ENCODE measurements around the gene HDAC7. TPM values are rescaled to one million over a fixed set of nuclear protein-coding genes. Genes with fewer than 3 reads are reported as not detected.

The HDAC7 gene
- total and polyA plus RNA-seq, 2 of the 13 experiments (the other 11 are each of a cell fraction or from before 2014, with no cell fraction given), result 4.6 to 10.8 TPM

DNA sequence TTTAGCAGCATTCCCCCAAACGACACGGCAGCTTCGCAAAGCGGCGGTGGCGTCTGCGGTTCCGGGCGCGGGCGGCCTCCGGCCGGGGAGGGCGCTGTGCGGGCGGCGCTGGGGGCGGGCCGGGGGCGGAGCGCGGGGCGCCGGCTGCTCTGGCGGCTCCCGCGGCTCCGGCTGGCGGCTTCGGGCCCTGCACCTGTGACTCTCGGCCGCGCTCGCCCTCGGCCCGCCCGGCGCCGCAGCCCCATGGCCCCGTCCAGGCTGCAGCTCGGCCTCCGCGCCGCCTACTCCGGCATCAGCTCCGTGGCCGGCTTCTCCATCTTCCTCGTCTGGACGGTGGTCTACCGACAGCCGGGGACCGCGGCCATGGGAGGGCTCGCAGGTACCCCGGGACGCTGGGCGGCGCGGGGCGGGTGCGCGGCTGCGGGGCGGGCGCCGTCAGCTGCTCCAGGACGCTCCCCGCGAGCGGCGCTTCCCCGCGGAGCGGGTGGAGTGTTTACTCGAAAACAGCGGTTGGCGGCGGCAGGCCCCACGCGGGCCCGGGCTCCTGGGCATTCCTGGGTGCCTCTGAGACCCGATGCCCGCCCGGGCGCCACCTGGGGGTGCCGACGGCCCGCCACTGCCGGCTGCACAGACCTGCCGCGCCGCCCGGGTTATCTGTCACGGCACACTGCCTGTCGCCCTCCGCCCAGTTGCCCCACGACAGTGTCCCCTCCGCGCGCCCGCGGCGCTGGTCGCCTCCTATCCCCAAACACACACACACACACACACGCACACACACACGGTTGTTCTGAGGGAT is 46.4 kb downstream of the HDAC7 start, which contains the start of gene SLC48A1 (continued):
- TF ChIP-seq, protein P1, sequence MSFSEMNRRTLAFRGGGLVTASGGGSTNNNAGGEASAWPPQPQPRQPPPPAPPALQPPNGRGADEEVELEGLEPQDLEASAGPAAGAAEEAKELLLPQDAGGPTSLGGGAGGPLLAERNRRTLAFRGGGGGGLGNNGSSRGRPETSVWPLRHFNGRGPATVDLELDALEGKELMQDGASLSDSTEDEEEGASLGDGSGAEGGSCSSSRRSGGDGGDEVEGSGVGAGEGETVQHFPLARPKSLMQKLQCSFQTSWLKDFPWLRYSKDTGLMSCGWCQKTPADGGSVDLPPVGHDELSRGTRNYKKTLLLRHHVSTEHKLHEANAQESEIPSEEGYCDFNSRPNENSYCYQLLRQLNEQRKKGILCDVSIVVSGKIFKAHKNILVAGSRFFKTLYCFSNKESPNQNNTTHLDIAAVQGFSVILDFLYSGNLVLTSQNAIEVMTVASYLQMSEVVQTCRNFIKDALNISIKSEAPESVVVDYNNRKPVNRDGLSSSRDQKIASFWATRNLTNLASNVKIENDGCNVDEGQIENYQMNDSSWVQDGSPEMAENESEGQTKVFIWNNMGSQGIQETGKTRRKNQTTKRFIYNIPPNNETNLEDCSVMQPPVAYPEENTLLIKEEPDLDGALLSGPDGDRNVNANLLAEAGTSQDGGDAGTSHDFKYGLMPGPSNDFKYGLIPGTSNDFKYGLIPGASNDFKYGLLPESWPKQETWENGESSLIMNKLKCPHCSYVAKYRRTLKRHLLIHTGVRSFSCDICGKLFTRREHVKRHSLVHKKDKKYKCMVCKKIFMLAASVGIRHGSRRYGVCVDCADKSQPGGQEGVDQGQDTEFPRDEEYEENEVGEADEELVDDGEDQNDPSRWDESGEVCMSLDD (CRISPR knock-in tag; IDR thresholded peaks at IDR 0.05; ENCODE audit: borderline replicate concordance), result no peak
- no peak for TF ChIP-seq NFE2L1 (CRISPR knock-in tag; IDR thresholded peaks at IDR 0.05; ENCODE audit: borderline replicate concordance)
- no peak for TF ChIP-seq FOSL1 (CRISPR knock-in tag; IDR thresholded peaks at IDR 0.05; ENCODE audit: borderline replicate concordance)
- TF ChIP-seq ZNF563 (CRISPR knock-in tag; IDR thresholded peaks at IDR 0.05), result 0 out of 2 replicates have a peak, but pooled peaks have one; percentile 26
- no peak for TF ChIP-seq NFRKB (IDR thresholded peaks at IDR 0.05)
- no peak for TF ChIP-seq RBAK (CRISPR knock-in tag; IDR thresholded peaks at IDR 0.05)
- TF ChIP-seq ARID2 (CRISPR knock-in tag; IDR thresholded peaks at IDR 0.05; ENCODE audit: borderline replicate concordance), result no peak
- TF ChIP-seq HOXA3 (CRISPR knock-in tag; IDR thresholded peaks at IDR 0.05), result peak; percentile 36
- 0 out of 2 replicates have a peak, but pooled peaks have one; percentile 10 for TF ChIP-seq ELF3 (CRISPR knock-in tag; IDR thresholded peaks at IDR 0.05)
- no peak for TF ChIP-seq ZNF121 (CRISPR knock-in tag; IDR thresholded peaks at IDR 0.05)
- no peak for TF ChIP-seq ZNF484 (CRISPR knock-in tag; IDR thresholded peaks at IDR 0.05; ENCODE audit: borderline replicate concordance, low read depth)
- no peak for TF ChIP-seq DMAP1 (CRISPR knock-in tag; IDR thresholded peaks at IDR 0.05)
- TF ChIP-seq, protein P2, sequence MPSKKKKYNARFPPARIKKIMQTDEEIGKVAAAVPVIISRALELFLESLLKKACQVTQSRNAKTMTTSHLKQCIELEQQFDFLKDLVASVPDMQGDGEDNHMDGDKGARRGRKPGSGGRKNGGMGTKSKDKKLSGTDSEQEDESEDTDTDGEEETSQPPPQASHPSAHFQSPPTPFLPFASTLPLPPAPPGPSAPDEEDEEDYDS (CRISPR knock-in tag; IDR thresholded peaks at IDR 0.05), result no peak
- TF ChIP-seq, protein P3, sequence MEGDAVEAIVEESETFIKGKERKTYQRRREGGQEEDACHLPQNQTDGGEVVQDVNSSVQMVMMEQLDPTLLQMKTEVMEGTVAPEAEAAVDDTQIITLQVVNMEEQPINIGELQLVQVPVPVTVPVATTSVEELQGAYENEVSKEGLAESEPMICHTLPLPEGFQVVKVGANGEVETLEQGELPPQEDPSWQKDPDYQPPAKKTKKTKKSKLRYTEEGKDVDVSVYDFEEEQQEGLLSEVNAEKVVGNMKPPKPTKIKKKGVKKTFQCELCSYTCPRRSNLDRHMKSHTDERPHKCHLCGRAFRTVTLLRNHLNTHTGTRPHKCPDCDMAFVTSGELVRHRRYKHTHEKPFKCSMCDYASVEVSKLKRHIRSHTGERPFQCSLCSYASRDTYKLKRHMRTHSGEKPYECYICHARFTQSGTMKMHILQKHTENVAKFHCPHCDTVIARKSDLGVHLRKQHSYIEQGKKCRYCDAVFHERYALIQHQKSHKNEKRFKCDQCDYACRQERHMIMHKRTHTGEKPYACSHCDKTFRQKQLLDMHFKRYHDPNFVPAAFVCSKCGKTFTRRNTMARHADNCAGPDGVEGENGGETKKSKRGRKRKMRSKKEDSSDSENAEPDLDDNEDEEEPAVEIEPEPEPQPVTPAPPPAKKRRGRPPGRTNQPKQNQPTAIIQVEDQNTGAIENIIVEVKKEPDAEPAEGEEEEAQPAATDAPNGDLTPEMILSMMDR (CRISPR knock-in tag; IDR thresholded peaks at IDR 0.05), result peak; percentile 52
- TF ChIP-seq, protein P4, sequence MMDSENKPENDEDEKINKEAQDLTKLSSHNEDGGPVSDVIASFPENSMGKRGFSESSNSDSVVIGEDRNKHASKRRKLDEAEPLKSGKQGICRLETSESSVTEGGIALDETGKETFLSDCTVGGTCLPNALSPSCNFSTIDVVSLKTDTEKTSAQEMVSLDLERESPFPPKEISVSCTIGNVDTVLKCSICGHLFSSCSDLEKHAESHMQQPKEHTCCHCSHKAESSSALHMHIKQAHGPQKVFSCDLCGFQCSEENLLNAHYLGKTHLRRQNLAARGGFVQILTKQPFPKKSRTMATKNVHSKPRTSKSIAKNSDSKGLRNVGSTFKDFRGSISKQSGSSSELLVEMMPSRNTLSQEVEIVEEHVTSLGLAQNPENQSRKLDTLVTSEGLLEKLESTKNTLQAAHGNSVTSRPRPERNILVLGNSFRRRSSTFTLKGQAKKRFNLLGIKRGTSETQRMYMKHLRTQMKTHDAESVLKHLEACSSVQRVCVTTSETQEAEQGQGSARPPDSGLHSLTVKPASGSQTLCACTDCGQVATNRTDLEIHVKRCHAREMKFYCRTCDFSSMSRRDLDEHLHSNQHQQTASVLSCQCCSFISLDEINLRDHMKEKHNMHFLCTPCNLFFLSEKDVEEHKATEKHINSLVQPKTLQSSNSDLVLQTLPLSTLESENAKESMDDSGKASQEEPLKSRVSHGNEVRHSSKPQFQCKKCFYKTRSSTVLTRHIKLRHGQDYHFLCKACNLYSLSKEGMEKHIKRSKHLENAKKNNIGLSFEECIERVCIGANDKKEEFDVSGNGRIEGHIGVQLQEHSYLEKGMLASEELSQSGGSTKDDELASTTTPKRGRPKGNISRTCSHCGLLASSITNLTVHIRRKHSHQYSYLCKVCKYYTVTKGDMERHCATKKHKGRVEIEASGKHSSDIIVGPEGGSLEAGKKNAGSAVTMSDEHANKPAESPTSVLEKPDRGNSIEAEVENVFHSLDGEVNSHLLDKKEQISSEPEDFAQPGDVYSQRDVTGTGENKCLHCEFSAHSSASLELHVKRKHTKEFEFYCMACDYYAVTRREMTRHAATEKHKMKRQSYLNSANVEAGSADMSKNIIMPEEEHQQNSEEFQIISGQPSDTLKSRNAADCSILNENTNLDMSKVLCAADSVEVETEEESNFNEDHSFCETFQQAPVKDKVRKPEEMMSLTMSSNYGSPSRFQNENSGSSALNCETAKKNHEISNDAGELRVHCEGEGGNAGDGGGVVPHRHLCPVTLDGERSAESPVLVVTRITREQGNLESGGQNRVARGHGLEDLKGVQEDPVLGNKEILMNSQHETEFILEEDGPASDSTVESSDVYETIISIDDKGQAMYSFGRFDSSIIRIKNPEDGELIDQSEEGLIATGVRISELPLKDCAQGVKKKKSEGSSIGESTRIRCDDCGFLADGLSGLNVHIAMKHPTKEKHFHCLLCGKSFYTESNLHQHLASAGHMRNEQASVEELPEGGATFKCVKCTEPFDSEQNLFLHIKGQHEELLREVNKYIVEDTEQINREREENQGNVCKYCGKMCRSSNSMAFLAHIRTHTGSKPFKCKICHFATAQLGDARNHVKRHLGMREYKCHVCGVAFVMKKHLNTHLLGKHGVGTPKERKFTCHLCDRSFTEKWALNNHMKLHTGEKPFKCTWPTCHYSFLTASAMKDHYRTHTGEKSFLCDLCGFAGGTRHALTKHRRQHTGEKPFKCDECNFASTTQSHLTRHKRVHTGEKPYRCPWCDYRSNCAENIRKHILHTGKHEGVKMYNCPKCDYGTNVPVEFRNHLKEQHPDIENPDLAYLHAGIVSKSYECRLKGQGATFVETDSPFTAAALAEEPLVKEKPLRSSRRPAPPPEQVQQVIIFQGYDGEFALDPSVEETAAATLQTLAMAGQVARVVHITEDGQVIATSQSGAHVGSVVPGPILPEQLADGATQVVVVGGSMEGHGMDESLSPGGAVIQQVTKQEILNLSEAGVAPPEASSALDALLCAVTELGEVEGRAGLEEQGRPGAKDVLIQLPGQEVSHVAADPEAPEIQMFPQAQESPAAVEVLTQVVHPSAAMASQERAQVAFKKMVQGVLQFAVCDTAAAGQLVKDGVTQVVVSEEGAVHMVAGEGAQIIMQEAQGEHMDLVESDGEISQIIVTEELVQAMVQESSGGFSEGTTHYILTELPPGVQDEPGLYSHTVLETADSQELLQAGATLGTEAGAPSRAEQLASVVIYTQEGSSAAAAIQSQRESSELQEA (CRISPR knock-in tag; IDR thresholded peaks at IDR 0.05; ENCODE audit: not compliant biosample characterization), result no peak

All from HepG2 (cell line).